ENCODE data around the gene MTOR. TPM values are rescaled to one million over a fixed set of nuclear protein-coding genes. Genes with fewer than 3 reads are reported as not detected.

MTOR gene
- total RNA-seq, 2 donors from 2014 or later: 26.2 to 28.3 TPM

GRCh38 chr1:11059155-11059967 lies 203.0 kb downstream of the MTOR start:
- H3K9me3 ChIP-seq: no peaks in the 10 kb centered on the region
- TF ChIP-seq POLR2A (IDR thresholded peaks at IDR 0.05): no peak
- no peak for TF ChIP-seq CTCF (IDR thresholded peaks at IDR 0.05)
- ATAC-seq (peak; percentile 28), DNase-seq (peak in 2 of 4 donors; percentile 8 to 28)
- H3K36me3 ChIP-seq (replicated peaks in 1 of 2; ENCODE audit: insufficient read depth in 1 of 2, low read depth in 2 of 2): peaks cover 0 to 7% of the 10 kb centered on the region in 2 donors
- intact Hi-C loops (cut with DNase I): no loop called here
- 0 to 1% methylated on average over 2 to 42 of the region's 72 CpGs for WGBS, 2 donors
- peaks cover 41% of the 10 kb centered on the region for H3K4me1 ChIP-seq
- no peaks in the 10 kb centered on the region for H3K27me3 ChIP-seq
- peak overlapping the region; percentile 92 to 99 for H3K4me3 ChIP-seq
- peak overlapping the region; percentile 46 to 76 (median 70) for H3K27ac ChIP-seq

- Histone ChIP-seq H3K4me1 (peaks cover 43% of the 10 kb centered on the region), H3K27ac (peak overlapping the region in 3 of 4 donors; percentile 15 to 76 (median 76)), H3K36me3 (replicated peaks in 1 of 2; ENCODE audit: insufficient read depth in 1 of 2, low read depth in 2 of 2) (peaks cover 0 to 7% of the 10 kb centered on the region in 2 donors), H3K9me3 (no peaks in the 10 kb centered on the region), H3K27me3 (no peaks in the 10 kb centered on the region), H3K4me3 (peak overlapping the region; percentile 92 to 99)
- no peak for ATAC-seq
- peak in 2 of 3 donors; percentile 34 for TF ChIP-seq POLR2A (IDR thresholded peaks at IDR 0.05)
- no peak for TF ChIP-seq CTCF (IDR thresholded peaks at IDR 0.05)
- intact Hi-C loops (cut with DNase I): no loop called here
- 24 to 26% methylated on average over 17 to 28 of the region's 28 CpGs for WGBS, 2 donors
- peak; percentile 63 to 78 (median 74) for DNase-seq
Measured at GRCh38 chr1:11058595-11059154, 203.7 kb downstream of the MTOR start.

- H3K27ac ChIP-seq: no peak overlapping the region
- H3K4me3 ChIP-seq: no peak overlapping the region
- WGBS, 2 donors: 89 to 96% methylated on average over 8 to 14 of the region's 14 CpGs
- ATAC-seq (no peak), DNase-seq (no peak)
- H3K36me3 ChIP-seq (replicated peaks in 1 of 2; ENCODE audit: insufficient read depth in 1 of 2, low read depth in 2 of 2): peaks cover 0 to 7% of the 10 kb centered on the region in 2 donors
- intact Hi-C loops (cut with DNase I): no loop called here
- H3K9me3 ChIP-seq: no peaks in the 10 kb centered on the region
- H3K27me3 ChIP-seq: no peaks in the 10 kb centered on the region
- H3K4me1 ChIP-seq: peaks cover 49% of the 10 kb centered on the region
- TF ChIP-seq CTCF (IDR thresholded peaks at IDR 0.05) (no peak), POLR2A (IDR thresholded peaks at IDR 0.05) (no peak)
Measured at GRCh38 chr1:11058026-11058425, 204.3 kb downstream of the MTOR start.

- Histone ChIP-seq H3K27ac (no peak overlapping the region), H3K27me3 (no peaks in the 10 kb centered on the region), H3K4me3 (no peak overlapping the region), H3K9me3 (no peaks in the 10 kb centered on the region), H3K36me3 (replicated peaks in 1 of 2; ENCODE audit: insufficient read depth in 1 of 2, low read depth in 2 of 2) (peaks cover 0 to 7% of the 10 kb centered on the region in 2 donors), H3K4me1 (peaks cover 55% of the 10 kb centered on the region)
- DNase-seq (no peak), ATAC-seq (no peak)
- TF ChIP-seq CTCF (IDR thresholded peaks at IDR 0.05): no peak
- TF ChIP-seq POLR2A (IDR thresholded peaks at IDR 0.05): no peak
- intact Hi-C loops (cut with DNase I): no loop called here
- WGBS, 2 donors: 82 to 84% methylated on average over 8 of the region's 8 CpGs
Measured at GRCh38 chr1:11057477-11057876, 204.9 kb downstream of the MTOR start.

Small RNA genes lying within 50 kb of the gene (small RNA-seq; reads per million reads assigned to genes)
- gene RNU6-291P (not detected), gene RNU6-537P (not detected), gene RPL39P6 (not detected)

Other genes starting within 250 kb of the MTOR start
- 100 to 1,000 TPM; 104 to 136 TPM for gene TARDBP, start 249.9 kb downstream of the MTOR start, total RNA-seq
- gene MASP2, start 215.3 kb downstream of the MTOR start, total RNA-seq: not detected
- 100 to 1,000 TPM in 1 of 2 donors, 10 to 100 TPM in 1; 50.3 to 159 TPM for gene SRM, start 202.5 kb downstream of the MTOR start, total RNA-seq
- 10 to 100 TPM; 37.9 to 83.4 TPM for gene EXOSC10, start 162.7 kb downstream of the MTOR start, total RNA-seq
- 1 to 10 TPM; 3.6 to 4.9 TPM for gene ANGPTL7, start 73.2 kb downstream of the MTOR start, total RNA-seq
- 10 to 100 TPM in 1 of 2 donors, 1 to 10 TPM in 1; 5.9 to 12.7 TPM for gene UBIAD1, start 10.6 kb upstream of the MTOR start, total RNA-seq
- under 1 TPM in 1 of 2 donors, not detected in 1; 0.33 TPM for gene DISP3, start 216.6 kb upstream of the MTOR start, total RNA-seq